HG03439 (cell line): Measurements from ENCODE around the gene METRN.
"Not testable (repeated sequence)": the region's sequence is repeated elsewhere in the genome, so short reads cannot be mapped to it uniquely, and the experiment has no call there.

Source experiments
- ATAC-seq: cut with Tn5 transposase; IDR thresholded peaks from one replicate; pipeline ENCODE4 v1.9.1; 2021; ENCODE audit warnings: mild to moderate bottlenecking, moderate library complexity; ENCODE audit not compliant: unreplicated experiment

The METRN gene

GRCh38 chr16:708959-709358 is 6.0 kb upstream of the METRN start:
- no peak for ATAC-seq

GRCh38 chr16:709566-710499 is 5.1 kb upstream of the METRN start:
- no peak for ATAC-seq

- no peak for ATAC-seq
Measured at GRCh38 chr16:710500-711075, 4.3 kb upstream of the METRN start.

- no peak for ATAC-seq
Measured at GRCh38 chr16:711084-711483, 3.8 kb upstream of the METRN start.

- no peak for ATAC-seq
Measured at GRCh38 chr16:711548-712320, 3.2 kb upstream of the METRN start.

- ATAC-seq, result not testable (repeated sequence)
Measured at GRCh38 chr16:712740-713250, 2.1 kb upstream of the METRN start.

GRCh38 chr16:714079-714478 is 839 bp upstream of the METRN start:
- no peak for ATAC-seq

GRCh38 chr16:715477-716199 is 720 bp downstream of the METRN start:
- peak; percentile 10 for ATAC-seq

- ATAC-seq, result no peak
Measured at GRCh38 chr16:716200-716568, 1.3 kb downstream of the METRN start.

GRCh38 chr16:716768-717325 is 1.9 kb downstream of the METRN start:
- no peak for ATAC-seq

GRCh38 chr16:717450-718245 is 2.7 kb downstream of the METRN start:
- ATAC-seq, result no peak

- ATAC-seq, result no peak
Measured at GRCh38 chr16:718389-718788, 3.5 kb downstream of the METRN start.

GRCh38 chr16:718922-719321 is 4.0 kb downstream of the METRN start:
- ATAC-seq, result no peak

- ATAC-seq, result no peak
Measured at GRCh38 chr16:719815-720446, 5.0 kb downstream of the METRN start.

- ATAC-seq, result peak; percentile 5
Measured at GRCh38 chr16:720447-720989, 5.6 kb downstream of the METRN start.

GRCh38 chr16:720990-721764 is 6.3 kb downstream of the METRN start, which contains the start of gene ANTKMT:
Gene ANTKMT (plus strand): TSS chr16:721146. CDS start chr16:721275, 129 bp downstream.
- ATAC-seq, result peak; percentile 53

GRCh38 chr16:721765-722540 is 7.0 kb downstream of the METRN start:
- ATAC-seq, result no peak
